Mucosa of descending colon (tissue), 3 donors: ENCODE measurements around the gene SMPD3. TPM values are rescaled to one million over a fixed set of nuclear protein-coding genes. Genes with fewer than 3 reads are reported as not detected.
A peak's percentile ranks its signal among the peaks of the same experiment; 100 is the strongest.
"Not testable (repeated sequence)": the region's sequence is repeated elsewhere in the genome, so short reads cannot be mapped to it uniquely, and the experiment has no call there.

Experiments used
- ATAC-seq: fragments of 200-7000 bp; cut with Tn5 transposase; one replicate; pipeline ENCODE4 v1.9.1; 2020; ENCODE audit warnings: mild to moderate bottlenecking, moderate library complexity
- DNase-seq, 3 donors: peaks; one replicate each; pipeline ENCODE4 v3.0.0-alpha.2; 2020
- H3K36me3 ChIP-seq: fragments of 200-600 bp; one replicate; pipeline ENCODE4 v1.8.0; 2021; ENCODE audit warnings: low read depth, mild to moderate bottlenecking
- H3K4me1 ChIP-seq: fragments of 200-600 bp; one replicate; pipeline ENCODE4 v1.8.0; 2021; ENCODE audit warnings: low read depth, mild to moderate bottlenecking
- H3K4me3 ChIP-seq: fragments of 200-600 bp; one replicate; pipeline ENCODE4 v1.8.0; 2021; ENCODE audit warnings: mild to moderate bottlenecking
- H3K9me3 ChIP-seq: fragments of 200-600 bp; one replicate; pipeline ENCODE4 v1.8.0; 2021; ENCODE audit warnings: mild to moderate bottlenecking
- intact Hi-C, 2 donors: fragments of 100-400 bp; cut with DNase I in 1 of 2; cut with micrococcal nuclease in 1 of 2; formaldehyde crosslinking; loops; one replicate each; pipeline versions ENCODE4 v1.11.0 to v1.11.1; 2022; cut with DNase I, micrococcal nuclease
- long read RNA-seq, 2 donors: library from polyadenylated mRNA; unstranded; transcript quantifications; one replicate each; pipeline ENCODE4 v2.0.0, GENCODE V29; 2019 to 2021
- total RNA-seq, 3 donors: library from RNA; stranded (reverse); fragmentation: NEBNext Ultra II Directional in 2 of 3; extraction: Animal tissue kit (Norgen Biotek cat#: 25700) in 2 of 3; gene quantifications; one replicate each; pipeline versions ENCODE4 v1.2.1 to v1.2.4, GENCODE V29; 2021 to 2023
- TF ChIP-seq, protein P1 (sequence below): fragments of 200-600 bp; IDR thresholded peaks from one replicate; pipeline ENCODE4 v1.8.0; 2022; ENCODE audit warnings: antibody characterized with exemption, mild to moderate bottlenecking
- donor health status: DM: no; HTN: no; CAD: no; lungs with moderate emphysema.
- donor health status: DM: no; HTN: no; CAD: no.
- donor health status: DM: no; HTN: yes; CAD: no.

Gene SMPD3
- total RNA-seq = 10 to 100 TPM; 31.8 to 82.7 (median 62.3) TPM
- long read RNA-seq, donor 1, partial matches to known transcripts = 12 of 41 reads
- long read RNA-seq, donor 1, other reads (novel, unspliced or antisense) = 29 of 41 reads
- long read RNA-seq, donor 2, full-length matches to known transcripts = 1 of 39 reads
- long read RNA-seq, donor 2, partial matches to known transcripts = 24 of 39 reads
- long read RNA-seq, donor 2, other reads (novel, unspliced or antisense) = 14 of 39 reads

DNA sequence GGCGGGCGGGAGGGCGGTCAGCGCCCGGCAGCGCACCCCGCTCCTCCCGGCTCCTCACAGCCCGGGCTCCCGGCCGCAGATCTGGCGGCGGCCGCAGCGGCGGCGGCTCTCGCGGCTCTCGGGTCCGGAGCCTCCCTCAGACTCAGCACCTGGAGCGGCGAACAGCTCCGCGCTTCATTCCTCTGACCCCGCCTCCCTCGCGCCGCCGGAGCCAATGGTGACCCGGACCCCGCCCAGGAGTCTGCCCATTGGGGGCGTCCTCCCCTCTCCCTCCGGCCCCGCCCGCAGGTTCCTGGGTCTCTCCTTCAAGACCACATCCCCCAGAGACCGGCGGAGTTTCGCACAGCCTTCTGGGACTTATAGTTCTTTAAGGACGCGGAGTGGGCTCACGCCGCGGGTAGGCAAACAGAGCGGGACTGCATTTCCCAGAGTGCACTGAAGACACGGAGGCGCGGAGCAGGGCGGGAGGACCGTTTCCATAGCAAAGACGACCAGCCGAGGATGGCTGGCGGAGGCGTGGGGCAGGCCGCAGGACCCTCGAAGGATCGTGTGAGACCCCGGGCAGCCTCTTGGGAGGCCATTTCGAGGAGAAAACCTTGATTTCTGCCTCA, at the start of gene SMPD3:
TSS of gene SMPD3 (minus strand) at position 149 of the 611 bp plus-strand sequence. CDS start 76,327 bp downstream, outside the sequence.
- ATAC-seq = peak; percentile 97

GRCh38 chr16:68496689-68497088, 48.4 kb upstream of the SMPD3 start:
- Histone ChIP-seq H3K36me3 (no peaks in the 10 kb centered on the region), H3K4me1 (peaks cover 16% of the 10 kb centered on the region), H3K9me3 (no peaks in the 10 kb centered on the region), H3K4me3 (no peak overlapping the region)
- DNase-seq (no peak), ATAC-seq (no peak)
- intact Hi-C loops = no loop called here
- TF ChIP-seq, protein P1, sequence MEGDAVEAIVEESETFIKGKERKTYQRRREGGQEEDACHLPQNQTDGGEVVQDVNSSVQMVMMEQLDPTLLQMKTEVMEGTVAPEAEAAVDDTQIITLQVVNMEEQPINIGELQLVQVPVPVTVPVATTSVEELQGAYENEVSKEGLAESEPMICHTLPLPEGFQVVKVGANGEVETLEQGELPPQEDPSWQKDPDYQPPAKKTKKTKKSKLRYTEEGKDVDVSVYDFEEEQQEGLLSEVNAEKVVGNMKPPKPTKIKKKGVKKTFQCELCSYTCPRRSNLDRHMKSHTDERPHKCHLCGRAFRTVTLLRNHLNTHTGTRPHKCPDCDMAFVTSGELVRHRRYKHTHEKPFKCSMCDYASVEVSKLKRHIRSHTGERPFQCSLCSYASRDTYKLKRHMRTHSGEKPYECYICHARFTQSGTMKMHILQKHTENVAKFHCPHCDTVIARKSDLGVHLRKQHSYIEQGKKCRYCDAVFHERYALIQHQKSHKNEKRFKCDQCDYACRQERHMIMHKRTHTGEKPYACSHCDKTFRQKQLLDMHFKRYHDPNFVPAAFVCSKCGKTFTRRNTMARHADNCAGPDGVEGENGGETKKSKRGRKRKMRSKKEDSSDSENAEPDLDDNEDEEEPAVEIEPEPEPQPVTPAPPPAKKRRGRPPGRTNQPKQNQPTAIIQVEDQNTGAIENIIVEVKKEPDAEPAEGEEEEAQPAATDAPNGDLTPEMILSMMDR = no peak

More for the DNA sequence above, at the start of gene SMPD3:
- H3K9me3 ChIP-seq = no peaks in the 10 kb centered on the region
- intact Hi-C loops = no loop called here
- H3K4me1 ChIP-seq = peaks cover 18% of the 10 kb centered on the region
- H3K36me3 ChIP-seq = no peaks in the 10 kb centered on the region
- DNase-seq = peak; percentile 97 to 98 (median 98)
- no peak within 1 kb of the TSS for H3K4me3 ChIP-seq
- TF ChIP-seq, protein P1 = no peak

- intact Hi-C loops, H3K36me3 ChIP-seq, H3K9me3 ChIP-seq, ATAC-seq, H3K4me3 ChIP-seq, DNase-seq: not testable (repeated sequence)
- H3K4me1 ChIP-seq = peaks cover 24% of the 10 kb centered on the region
These were observed 46.0 kb upstream of the SMPD3 start for GRCh38 chr16:68494261-68494660.

- no peak for DNase-seq
- TF ChIP-seq, protein P1 = no peak
- no peak for ATAC-seq
- Histone ChIP-seq H3K4me1 (peaks cover 24% of the 10 kb centered on the region), H3K36me3 (no peaks in the 10 kb centered on the region), H3K4me3 (no peak overlapping the region), H3K9me3 (no peaks in the 10 kb centered on the region)
- intact Hi-C loops = no loop called here
These were observed 45.2 kb upstream of the SMPD3 start for GRCh38 chr16:68493412-68494070.

DNA sequence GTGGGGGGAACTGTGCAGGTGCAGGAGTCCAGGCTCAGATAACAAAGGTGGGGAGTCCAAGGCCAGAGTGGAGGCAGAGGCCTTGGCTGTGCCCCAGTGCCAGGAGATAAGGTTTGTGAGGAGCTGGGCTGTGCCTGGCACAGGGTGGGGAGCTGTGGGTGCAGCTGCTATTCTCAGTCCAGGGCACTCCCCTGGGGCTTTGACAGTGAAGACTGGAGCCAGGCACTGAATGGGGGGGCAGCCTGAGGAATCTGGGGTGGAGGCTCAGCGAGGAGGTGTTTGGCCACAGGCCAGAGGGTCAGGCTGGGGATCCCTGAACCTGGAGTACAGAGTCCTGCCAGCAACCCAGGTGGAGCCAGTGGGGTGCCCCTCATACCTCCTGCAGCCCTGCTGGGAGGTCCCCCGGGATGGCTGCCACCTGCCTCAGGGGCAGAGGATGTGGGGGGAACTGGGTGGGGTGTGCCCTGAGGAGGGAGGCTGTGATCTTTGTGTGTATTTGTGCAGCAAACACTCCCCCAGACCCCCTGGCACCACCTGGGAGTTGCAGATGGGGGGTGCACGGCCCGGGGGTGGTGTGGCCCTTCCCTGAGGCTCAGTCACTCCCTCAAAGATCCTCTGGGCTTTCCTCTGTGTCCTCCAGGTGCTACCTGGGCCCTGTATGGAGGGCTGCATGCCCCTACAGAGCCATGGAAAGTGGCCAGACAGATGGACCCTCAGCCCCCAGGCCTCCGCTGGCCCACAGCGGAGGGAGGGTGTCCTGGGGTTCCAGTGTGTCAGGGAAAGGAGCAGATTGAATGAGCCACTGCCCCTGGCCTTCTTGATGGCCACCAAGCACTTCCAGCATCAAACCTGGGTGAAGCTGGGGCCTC, 44.5 kb upstream of the SMPD3 start:
- DNase-seq = peak; percentile 63 to 72 (median 70)
- TF ChIP-seq, protein P1 = no peak
- H3K9me3 ChIP-seq = no peaks in the 10 kb centered on the region
- no peaks in the 10 kb centered on the region for H3K36me3 ChIP-seq
- intact Hi-C loops = no loop called here
- peaks cover 24% of the 10 kb centered on the region for H3K4me1 ChIP-seq
- peak; percentile 79 for ATAC-seq
- no peak overlapping the region for H3K4me3 ChIP-seq
